K562 (cell line): ENCODE results near the gene RGS7. TPM values are rescaled to one million over a fixed set of nuclear protein-coding genes. Genes with fewer than 3 reads are reported as not detected.
A peak's percentile ranks its signal among the peaks of the same experiment; 100 is the strongest.

Experiments used
- ATAC-seq: fragments of 200-7000 bp; cut with Tn5 transposase; 3 replicates; pipeline ENCODE4 v1.9.1; 2020; ENCODE audit warnings: moderate library complexity
- BruUV-seq: library from RNA; stranded (reverse); fragments of 400-500 nt; replicated peaks from 2 replicates; lab custom pipeline; 2021; lab: Mats Ljungman, UMichigan
- CTCF ChIA-PET: fragments of 300-600 bp; formaldehyde crosslinking; extraction: SDS; loops from one replicate; lab custom pipeline; 2021; ENCODE audit warnings: low intra/inter-chr PET ratio; lab: Yijun Ruan, JAX
- POLR2A ChIA-PET: fragments of 300-600, 350-650 bp; sonication (Branson Sonifier 250); formaldehyde crosslinking; extraction: SDS; loops from one replicate; lab custom pipeline; 2021; ENCODE audit warnings: antibody characterized with exemption, inconsistent platforms; lab: Yijun Ruan, JAX
- DNase-seq, 4 experiments: peaks; one replicate each; pipeline versions ENCODE4 v3.0.0 to v3.0.0-alpha.2; 2011 to 2018; ENCODE audit warnings: low spot score in 3 of 4, mixed read lengths in 3 of 4; ENCODE audit errors: extremely low read depth in 1 of 4
- FAIRE-seq: peaks from 2 replicates; lab custom pipeline; 2011; peaks lifted over from hg19 to GRCh38; lab: Jason Lieb, UNC
- H2AFZ ChIP-seq: 2 replicates; pipeline ENCODE4 v1.6.0; 2011; ENCODE audit warnings: low read depth, low read length, control low read depth, inconsistent platforms
- H3K27ac ChIP-seq: fragments of 200-600 bp; 3 replicates; pipeline ENCODE4 v1.8.0; 2011; ENCODE audit warnings: low read depth, mild to moderate bottlenecking, control low read depth, inconsistent platforms, low read length, moderate library complexity, mixed read lengths; ENCODE audit errors: extremely low read depth
- H3K27me3 ChIP-seq, 2 experiments: fragments of 300-600 bp in 1 of 2; 2 replicates in 1 of 2; 3 replicates in 1 of 2; pipeline versions ENCODE4 v1.6.0 to v1.8.0; 2011; ENCODE audit warnings: inconsistent platforms in 2 of 2, low read length in 2 of 2, mild to moderate bottlenecking in 1 of 2, mixed read lengths in 1 of 2, moderate library complexity in 1 of 2; ENCODE audit not compliant: control insufficient read depth in 2 of 2, insufficient read depth in 2 of 2
- H3K36me3 ChIP-seq: fragments of 300-600 bp; 3 replicates; pipeline ENCODE4 v1.8.0; 2011; ENCODE audit warnings: mild to moderate bottlenecking, low read length, inconsistent platforms; ENCODE audit not compliant: control insufficient read depth, insufficient read depth
- H3K4me1 ChIP-seq, 2 experiments: fragments of 200-600 bp in 1 of 2; replicated peaks in 1 of 2; 2 replicates in 1 of 2; 3 replicates in 1 of 2; pipeline versions ENCODE4 v1.5.1 to v1.8.0; 2011; ENCODE audit warnings: inconsistent platforms in 2 of 2, low read length in 2 of 2, mild to moderate bottlenecking in 1 of 2, mixed read lengths in 1 of 2, moderate library complexity in 1 of 2; ENCODE audit not compliant: control insufficient read depth in 2 of 2, insufficient read depth in 2 of 2
- H3K4me2 ChIP-seq: 2 replicates; pipeline ENCODE4 v1.6.1; 2011; ENCODE audit warnings: low read length, control low read depth, inconsistent platforms, mixed read lengths; ENCODE audit not compliant: insufficient read depth
- H3K4me3 ChIP-seq: fragments of 200-600 bp; sonication (generic), shearing (Covaris generic); 2 replicates; pipeline ENCODE4 v1.5.1; 2016; ENCODE audit warnings: control low read depth, inconsistent platforms
- H3K79me2 ChIP-seq: fragments of 200-600 bp; 3 replicates; pipeline ENCODE4 v1.8.0; 2011; ENCODE audit warnings: low read length, inconsistent platforms; ENCODE audit not compliant: control insufficient read depth, insufficient read depth
- H3K9ac ChIP-seq, 2 experiments: 2 replicates each; pipeline versions ENCODE4 v1.6.0 to v1.6.1; 2011; ENCODE audit warnings: low read depth in 2 of 2, low read length in 2 of 2, control low read depth in 1 of 2, inconsistent platforms in 1 of 2, mild to moderate bottlenecking in 1 of 2, mixed read lengths in 1 of 2; ENCODE audit not compliant: insufficient read depth in 1 of 2
- H3K9me1 ChIP-seq: one replicate; pipeline ENCODE4 v1.6.0; 2011; ENCODE audit warnings: inconsistent platforms, mild to moderate bottlenecking, low read length, moderate library complexity; ENCODE audit not compliant: control insufficient read depth, insufficient read depth
- H3K9me3 ChIP-seq: replicated peaks from 2 replicates; pipeline ENCODE4 v1.5.1; 2011; ENCODE audit warnings: low read depth, low read length, inconsistent platforms; ENCODE audit not compliant: control insufficient read depth, insufficient read depth
- H4K20me1 ChIP-seq: replicated peaks from 2 replicates; pipeline ENCODE4 v1.6.1; 2011; ENCODE audit warnings: low read length, inconsistent platforms, mixed read lengths; ENCODE audit not compliant: control insufficient read depth, insufficient read depth
- KLF10 ChIP-seq: fragments of 250-450 bp; sonication (Bioruptor Pico); IDR thresholded peaks from 2 replicates; pipeline ENCODE4 v1.6.1; 2021; ENCODE audit warnings: matching md5 sums
- MCM5 ChIP-seq: fragments of 450-650 bp; IDR thresholded peaks from 2 replicates; pipeline ENCODE4 v1.6.1; 2016; ENCODE audit warnings: low read depth
- RBM25 ChIP-seq: fragments of 200-400 bp; formaldehyde crosslinking; IDR thresholded peaks from 2 replicates; pipeline ENCODE4 v1.6.1; 2018; ENCODE audit warnings: low read length, low read depth, moderate library complexity; ENCODE audit not compliant: severe bottlenecking
- SIN3B ChIP-seq: fragments of 450-650 bp; IDR thresholded peaks from 2 replicates; pipeline ENCODE4 v1.6.1; 2017; ENCODE audit warnings: low read depth, mild to moderate bottlenecking, moderate library complexity
- WGBS: fragments of 100-300 bp; shearing (Covaris generic); methylation state at CpG from one replicate; pipeline ENCODE4 v1.1.6; 2016; ENCODE audit warnings: low coverage, mixed read lengths; ENCODE audit not compliant: insufficient coverage; ENCODE audit errors: missing lambda C conversion rate; 5-methylcytosine and 5-hydroxymethylcytosine counted together
- in situ Hi-C: fragments of 300-500 bp; cut with MboI; formaldehyde crosslinking; loops from 4 replicates; pipeline ENCODE4 v1.15.0; 2018; ENCODE audit warnings: inconsistent platforms, mixed read lengths
- intact Hi-C: fragments of 100-400 bp; cut with micrococcal nuclease; formaldehyde crosslinking; loops from 2 replicates; pipeline ENCODE4 v1.14.2; 2022
- polyA plus RNA-seq, 8 experiments: library from polyadenylated mRNA; depleted of rRNA in 4 of 8; stranded (reverse) in 5 of 8; unstranded in 3 of 8; fragments of >200 nt; fragmentation: Nextera tagmentation in 2 of 8; fragmentation: Illumina TruSeq in 1 of 8; extraction: Ambion mirVana in 2 of 8; extraction: Trizol in 1 of 8; gene quantifications; 2 replicates each; pipeline versions ENCODE4 v1.2.1 to v1.2.3, GENCODE V29; 2011 to 2014; ENCODE audit warnings: inconsistent platforms in 1 of 8, missing spikeins in 1 of 8
- total RNA-seq, 7 experiments: library from RNA; depleted of rRNA in 6 of 7; stranded (reverse); fragments of >200 nt in 6 of 7; fragmentation: Illumina TruSeq in 2 of 7; extraction: Trizol in 2 of 7; gene quantifications; 2 replicates each; pipeline versions ENCODE4 v1.2.1 to v1.2.3, GENCODE V29; 2011 to 2021; ENCODE audit warnings: low replicate concordance in 1 of 7
- TF ChIP-seq, protein P1 (sequence below): fragments of 450-650 bp; formaldehyde crosslinking; IDR thresholded peaks from 2 replicates; pipeline ENCODE4 v1.4.0; 2020; ENCODE audit warnings: mild to moderate bottlenecking, mixed read lengths

RGS7 gene
- total and polyA plus RNA-seq, 9 of the 15 experiments (the other 6 are each of a cell fraction or from before 2014, with no cell fraction given) = not detected

DNA sequence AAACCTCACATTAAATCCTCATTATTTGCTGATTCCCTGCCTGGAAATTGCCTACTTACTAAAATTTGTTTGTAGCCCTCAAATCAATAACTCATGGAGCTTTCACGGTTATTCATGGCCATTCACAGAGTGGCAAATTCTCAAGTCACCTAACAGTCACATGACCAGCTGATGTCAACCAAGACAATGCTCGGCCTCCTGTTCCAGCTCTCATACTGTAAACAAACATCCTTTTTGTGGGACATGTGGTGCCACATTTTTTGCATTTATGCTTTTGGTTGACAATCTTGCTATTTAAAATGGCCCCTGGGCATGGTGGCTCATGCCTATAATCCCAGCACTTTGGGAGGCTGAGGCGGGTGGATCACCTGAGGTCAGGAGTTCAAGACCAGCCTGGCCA lies 473.5 kb downstream of the RGS7 start:
- Histone ChIP-seq H2AFZ (no peak overlapping the region), H3K27ac (no peak overlapping the region), H4K20me1 (no peaks in the 10 kb centered on the region), H3K9me1 (no peaks in the 10 kb centered on the region), H3K36me3 (no peaks in the 10 kb centered on the region), H3K27me3 (no peaks in the 10 kb centered on the region), H3K4me2 (no peak overlapping the region), H3K9ac (no peak overlapping the region), H3K9me3 (no peaks in the 10 kb centered on the region), H3K79me2 (no peaks in the 10 kb centered on the region), H3K4me1 (no peaks in the 10 kb centered on the region), H3K4me3 (no peak overlapping the region)
- in situ Hi-C loops = no loop called here
- BruUV-seq = no TSS peak
- TF ChIP-seq RBM25 = no peak
- no peak for TF ChIP-seq MCM5
- TF ChIP-seq, protein P1, sequence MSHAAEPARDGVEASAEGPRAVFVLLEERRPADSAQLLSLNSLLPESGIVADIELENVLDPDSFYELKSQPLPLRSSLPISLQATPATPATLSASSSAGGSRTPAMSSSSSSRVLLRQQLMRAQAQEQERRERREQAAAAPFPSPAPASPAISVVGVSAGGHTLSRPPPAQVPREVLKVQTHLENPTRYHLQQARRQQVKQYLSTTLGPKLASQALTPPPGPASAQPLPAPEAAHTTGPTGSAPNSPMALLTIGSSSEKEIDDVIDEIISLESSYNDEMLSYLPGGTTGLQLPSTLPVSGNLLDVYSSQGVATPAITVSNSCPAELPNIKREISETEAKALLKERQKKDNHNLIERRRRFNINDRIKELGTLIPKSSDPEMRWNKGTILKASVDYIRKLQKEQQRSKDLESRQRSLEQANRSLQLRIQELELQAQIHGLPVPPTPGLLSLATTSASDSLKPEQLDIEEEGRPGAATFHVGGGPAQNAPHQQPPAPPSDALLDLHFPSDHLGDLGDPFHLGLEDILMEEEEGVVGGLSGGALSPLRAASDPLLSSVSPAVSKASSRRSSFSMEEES (CRISPR knock-in tag) = peak; percentile 58
- no peak for TF ChIP-seq KLF10
- TF ChIP-seq SIN3B = no peak
- CTCF ChIA-PET = no interaction called here
- 0% methylated on average over 2 of the region's 3 CpGs for WGBS
- intact Hi-C loops = loop anchor here (10.0 kb wide), 3 partner anchors 711 to 1131 kb away; no protein-coding TSS in a partner anchor
- FAIRE-seq (no peak), ATAC-seq (no peak), DNase-seq (no peak)
- POLR2A ChIA-PET = no interaction called here
